Smooth muscle cell (in vitro differentiated cells): ENCODE measurements around the gene ZFP1. TPM values are rescaled to one million over a fixed set of nuclear protein-coding genes. Genes with fewer than 3 reads are reported as not detected.
A peak's percentile ranks its signal among the peaks of the same experiment; 100 is the strongest.

Source experiments
- DNase-seq: peaks from one replicate; lab custom pipeline; 2025; ENCODE audit not compliant: unreplicated experiment; lab: John Stamatoyannopoulos, UW
- H2AFZ ChIP-seq: fragments of 200-600 bp; sonication (generic); 2 replicates; pipeline ENCODE4 v1.6.0; 2016; ENCODE audit warnings: antibody characterized with exemption, low read depth, mild to moderate bottlenecking
- H3F3A ChIP-seq: fragments of 200-600 bp; sonication (generic); 2 replicates; pipeline ENCODE4 v1.6.0; 2017; ENCODE audit warnings: antibody characterized with exemption, low read depth
- H3K27ac ChIP-seq: fragments of 200-600 bp; sonication (generic); 2 replicates; pipeline ENCODE4 v1.5.1; 2016; ENCODE audit warnings: low read depth, mild to moderate bottlenecking
- H3K27me3 ChIP-seq: fragments of 200-600 bp; sonication (generic); 2 replicates; pipeline ENCODE4 v1.6.1; 2016; ENCODE audit warnings: low read depth, mild to moderate bottlenecking
- H3K36me3 ChIP-seq: fragments of 200-600 bp; sonication (generic); 2 replicates; pipeline ENCODE4 v1.5.1; 2016; ENCODE audit warnings: low read depth
- H3K4me1 ChIP-seq: fragments of 200-600 bp; sonication (generic); 2 replicates; pipeline ENCODE4 v1.5.1; 2016; ENCODE audit warnings: low read depth
- H3K4me2 ChIP-seq: fragments of 200-600 bp; sonication (generic); 2 replicates; pipeline ENCODE4 v1.6.0; 2016; ENCODE audit warnings: mild to moderate bottlenecking
- H3K4me3 ChIP-seq: fragments of 200-600 bp; sonication (generic); 2 replicates; pipeline ENCODE4 v1.5.1; 2016; ENCODE audit warnings: mild to moderate bottlenecking
- H3K79me2 ChIP-seq: fragments of 200-600 bp; sonication (generic); 2 replicates; pipeline ENCODE4 v1.6.0; 2016; ENCODE audit warnings: low read depth, mild to moderate bottlenecking
- H3K9ac ChIP-seq: fragments of 200-600 bp; sonication (generic); 2 replicates; pipeline ENCODE4 v1.6.0; 2016; ENCODE audit warnings: low read depth
- H3K9me3 ChIP-seq: fragments of 200-600 bp; sonication (generic); replicated peaks from 2 replicates; pipeline ENCODE4 v1.5.1; 2016; ENCODE audit warnings: low read depth
- H4K20me1 ChIP-seq: fragments of 200-600 bp; sonication (generic); 2 replicates; pipeline ENCODE4 v1.6.0; 2016; ENCODE audit warnings: low read depth
- WGBS: methylation state at CpG from one replicate; pipeline ENCODE4 v1.1.7; 2016; ENCODE audit warnings: low lambda C conversion rate; 5-methylcytosine and 5-hydroxymethylcytosine counted together
- polyA plus RNA-seq: library from polyadenylated mRNA; unstranded; fragments of >200 nt; fragmentation: Nextera tagmentation; extraction: Ambion mirVana; gene quantifications from 2 replicates; pipeline ENCODE4 v1.2.1, GENCODE V29; 2016
- total RNA-seq: library from RNA; depleted of rRNA; stranded (reverse); fragments of >200 nt; gene quantifications from 2 replicates; pipeline ENCODE4 v1.2.3, GENCODE V29; 2014
- TF ChIP-seq, protein P1 (sequence below): fragments of 200-600 bp; sonication (generic); IDR thresholded peaks from 2 replicates; pipeline ENCODE4 v1.5.1; 2017; ENCODE audit warnings: borderline replicate concordance, mild to moderate bottlenecking, antibody characterized with exemption; ENCODE audit not compliant: insufficient read depth, poor library complexity, severe bottlenecking

The ZFP1 gene
- total and polyA plus RNA-seq, 2 experiments from 2014 or later: 12.6 to 15.0 TPM

DNA sequence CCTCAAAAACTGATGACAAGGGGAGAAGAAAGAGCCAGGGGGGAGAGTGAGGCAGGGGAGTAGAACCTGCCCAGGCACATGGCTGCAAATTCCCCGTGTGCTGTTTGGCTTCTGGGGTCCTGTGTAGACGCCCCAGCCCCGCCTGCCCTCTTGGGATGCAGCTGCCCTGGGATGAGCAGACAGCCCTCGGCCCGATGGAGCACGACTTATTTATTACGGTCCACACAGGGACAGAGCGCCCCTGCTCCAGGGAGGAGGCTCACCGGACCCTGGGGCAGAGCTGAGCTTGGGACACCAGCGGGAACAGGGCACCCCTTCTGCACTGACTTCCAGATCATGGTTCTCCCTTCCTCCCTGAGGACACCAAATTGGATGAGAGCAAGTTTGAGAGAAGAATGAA lies 40.8 kb upstream of the ZFP1 start:
- Histone ChIP-seq H3F3A (peaks cover 7% of the 10 kb centered on the region), H2AFZ (no peak overlapping the region), H3K79me2 (no peaks in the 10 kb centered on the region), H3K4me1 (peaks cover 45% of the 10 kb centered on the region), H3K4me3 (no peak overlapping the region), H3K4me2 (no peak overlapping the region), H3K9ac (no peak overlapping the region), H3K27me3 (no peaks in the 10 kb centered on the region), H4K20me1 (peaks cover 11% of the 10 kb centered on the region), H3K9me3 (no peaks in the 10 kb centered on the region), H3K36me3 (no peaks in the 10 kb centered on the region), H3K27ac (no peak overlapping the region)
- TF ChIP-seq, protein P1, sequence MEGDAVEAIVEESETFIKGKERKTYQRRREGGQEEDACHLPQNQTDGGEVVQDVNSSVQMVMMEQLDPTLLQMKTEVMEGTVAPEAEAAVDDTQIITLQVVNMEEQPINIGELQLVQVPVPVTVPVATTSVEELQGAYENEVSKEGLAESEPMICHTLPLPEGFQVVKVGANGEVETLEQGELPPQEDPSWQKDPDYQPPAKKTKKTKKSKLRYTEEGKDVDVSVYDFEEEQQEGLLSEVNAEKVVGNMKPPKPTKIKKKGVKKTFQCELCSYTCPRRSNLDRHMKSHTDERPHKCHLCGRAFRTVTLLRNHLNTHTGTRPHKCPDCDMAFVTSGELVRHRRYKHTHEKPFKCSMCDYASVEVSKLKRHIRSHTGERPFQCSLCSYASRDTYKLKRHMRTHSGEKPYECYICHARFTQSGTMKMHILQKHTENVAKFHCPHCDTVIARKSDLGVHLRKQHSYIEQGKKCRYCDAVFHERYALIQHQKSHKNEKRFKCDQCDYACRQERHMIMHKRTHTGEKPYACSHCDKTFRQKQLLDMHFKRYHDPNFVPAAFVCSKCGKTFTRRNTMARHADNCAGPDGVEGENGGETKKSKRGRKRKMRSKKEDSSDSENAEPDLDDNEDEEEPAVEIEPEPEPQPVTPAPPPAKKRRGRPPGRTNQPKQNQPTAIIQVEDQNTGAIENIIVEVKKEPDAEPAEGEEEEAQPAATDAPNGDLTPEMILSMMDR: no peak
- no peak for DNase-seq
- 92% methylated on average over 10 of the region's 10 CpGs for WGBS

DNA sequence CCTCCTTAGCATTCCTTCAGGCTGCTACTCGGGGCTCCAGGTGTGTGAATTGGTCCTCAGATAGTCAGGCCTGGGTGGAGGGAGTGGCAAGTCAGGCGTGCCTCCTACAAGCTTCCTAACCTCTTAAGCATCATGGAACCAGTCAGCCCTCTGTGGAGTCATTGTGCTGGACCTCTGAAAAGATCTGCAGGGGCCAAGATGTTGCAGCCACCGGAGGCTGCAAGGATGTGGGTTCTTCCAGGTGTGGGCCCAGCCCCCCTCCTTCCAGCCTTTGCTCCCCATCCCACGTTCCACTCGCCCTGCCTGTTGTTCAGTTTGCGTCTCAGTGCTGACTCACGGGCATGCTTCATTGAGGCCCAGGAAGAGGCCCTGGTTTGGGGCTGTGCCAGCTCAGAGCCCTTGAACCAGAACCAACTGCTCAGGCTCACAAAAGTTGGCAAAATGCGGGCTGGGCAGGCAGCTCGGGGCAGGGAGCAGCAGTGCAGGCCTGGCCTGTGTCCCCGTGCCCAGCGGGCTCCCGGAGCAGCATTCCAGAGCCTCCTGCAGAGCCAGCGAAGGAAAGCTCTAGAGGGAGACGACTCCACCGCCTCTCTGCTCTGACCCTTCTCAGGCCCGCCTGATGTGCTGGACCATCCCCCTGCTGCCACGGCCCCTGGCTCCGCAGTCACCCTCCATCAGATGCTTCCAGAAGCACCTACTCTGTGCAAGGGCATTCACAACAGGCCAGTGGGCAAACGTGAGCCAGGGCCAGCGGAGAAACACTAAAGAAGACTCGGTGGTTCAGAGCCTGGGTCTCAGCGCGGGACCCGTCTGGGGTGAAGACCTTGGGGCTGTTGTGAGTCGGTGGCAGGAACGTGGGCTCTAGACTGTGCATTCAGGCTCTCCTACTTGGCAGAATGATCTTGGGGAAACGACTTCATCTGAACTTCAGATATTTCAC lies 39.3 kb upstream of the ZFP1 start:
- peak; percentile 40 for DNase-seq
- 62% methylated on average over 26 of the region's 27 CpGs for WGBS
- Histone ChIP-seq H4K20me1 (peaks cover 7% of the 10 kb centered on the region), H3K9ac (no peak overlapping the region), H3K79me2 (no peaks in the 10 kb centered on the region), H3F3A (peaks cover 7% of the 10 kb centered on the region), H3K27me3 (no peaks in the 10 kb centered on the region), H3K36me3 (no peaks in the 10 kb centered on the region), H2AFZ (no peak overlapping the region), H3K9me3 (no peaks in the 10 kb centered on the region), H3K4me1 (peaks cover 45% of the 10 kb centered on the region), H3K4me3 (no peak overlapping the region), H3K4me2 (peak overlapping the region; percentile 81), H3K27ac (peak overlapping the region; percentile 66)
- TF ChIP-seq, protein P1: no peak

DNA sequence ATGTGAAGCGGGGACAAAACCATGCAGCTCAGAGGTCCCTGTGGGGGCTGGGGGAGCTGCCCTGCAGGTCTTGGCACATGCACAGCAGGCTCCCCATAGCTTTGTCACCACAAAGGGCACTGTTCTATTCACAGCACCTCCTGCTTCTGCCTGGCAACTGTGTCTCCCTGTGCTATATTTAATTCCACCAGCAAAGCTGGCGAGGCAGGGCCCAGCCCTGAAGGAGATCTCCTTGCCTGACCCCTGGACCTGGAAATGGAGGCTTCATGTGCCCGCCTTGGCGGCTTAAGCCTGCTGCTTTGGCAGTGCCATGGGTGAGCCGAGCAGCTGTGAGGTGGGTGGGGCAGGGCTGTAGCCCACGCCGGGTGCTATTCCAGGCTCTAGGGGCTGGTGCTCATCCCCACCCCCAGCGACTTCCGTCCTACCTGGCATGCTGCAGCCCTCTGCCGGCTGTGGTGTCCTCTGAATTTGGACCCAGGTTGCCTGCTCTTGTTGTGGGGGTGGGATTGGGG lies 38.5 kb upstream of the ZFP1 start:
- Histone ChIP-seq H3F3A (peaks cover 7% of the 10 kb centered on the region), H3K79me2 (no peaks in the 10 kb centered on the region), H3K27me3 (no peaks in the 10 kb centered on the region), H3K4me3 (no peak overlapping the region), H3K9me3 (no peaks in the 10 kb centered on the region), H3K27ac (peak overlapping the region; percentile 66), H2AFZ (no peak overlapping the region), H3K36me3 (no peaks in the 10 kb centered on the region), H3K4me2 (peak overlapping the region; percentile 81), H3K4me1 (peaks cover 45% of the 10 kb centered on the region), H4K20me1 (no peaks in the 10 kb centered on the region), H3K9ac (no peak overlapping the region)
- TF ChIP-seq, protein P1: no peak
- DNase-seq: no peak
- 93% methylated on average over 10 of the region's 10 CpGs for WGBS
